ENCODE data around the gene MAOB. TPM values are rescaled to one million over a fixed set of nuclear protein-coding genes. Genes with fewer than 3 reads are reported as not detected.

The MAOB gene
- total and polyA plus RNA-seq, 8 donors: 1.2 to 16.0 (median 10.2) TPM

- intact Hi-C loops (cut with DNase I; ENCODE audit: low total_unique reads): no loop called here
- WGBS, 5 donors: 35 to 63% (median 40%) methylated on average over 2 of the region's 2 CpGs
- Histone ChIP-seq H3K27me3 (no peaks in the 10 kb centered on the region), H3K36me3 (no peaks in the 10 kb centered on the region), H3K4me1 (no peaks in the 10 kb centered on the region), H3K27ac (no peak overlapping the region), H3K4me3 (no peak overlapping the region), H3K9me3 (no peaks in the 10 kb centered on the region)
- peak in 1 of 2 donors; percentile 15 for DNase-seq
- no peak for TF ChIP-seq POLR2A (IDR thresholded peaks at IDR 0.05)
- TF ChIP-seq POLR2AphosphoS5 (IDR thresholded peaks at IDR 0.05): no peak
- TF ChIP-seq EP300 (IDR thresholded peaks at IDR 0.05): no peak
These were observed 76.7 kb downstream of the MAOB start for GRCh38 chrX:43805579-43805978.

GRCh38 chrX:43804021-43804420, 78.2 kb downstream of the MAOB start:
- Histone ChIP-seq H3K4me1 (no peaks in the 10 kb centered on the region), H3K4me3 (no peak overlapping the region), H3K27ac (no peak overlapping the region), H3K9me3 (no peaks in the 10 kb centered on the region), H3K27me3 (no peaks in the 10 kb centered on the region), H3K36me3 (no peaks in the 10 kb centered on the region)
- DNase-seq: no peak
- TF ChIP-seq POLR2A (IDR thresholded peaks at IDR 0.05) (no peak), EP300 (IDR thresholded peaks at IDR 0.05) (no peak), POLR2AphosphoS5 (IDR thresholded peaks at IDR 0.05) (no peak), CTCF (IDR thresholded peaks at IDR 0.05) (no peak)
- intact Hi-C loops (cut with DNase I; ENCODE audit: low total_unique reads): no loop called here
- WGBS, 5 donors: 66 to 90% (median 78%) methylated on average over 5 of the region's 5 CpGs

GRCh38 chrX:43785930-43786591, 96.2 kb downstream of the MAOB start:
- peaks cover 0 to 12% (median 5%) of the 10 kb centered on the region in 4 donors for H3K9me3 ChIP-seq
- no peak for TF ChIP-seq POLR2A (IDR thresholded peaks at IDR 0.05)
- no peak for TF ChIP-seq EP300 (IDR thresholded peaks at IDR 0.05)
- TF ChIP-seq CTCF (IDR thresholded peaks at IDR 0.05): no peak
- TF ChIP-seq POLR2AphosphoS5 (IDR thresholded peaks at IDR 0.05): no peak
- no peak overlapping the region for H3K27ac ChIP-seq
- 82 to 92% (median 85%) methylated on average over 5 of the region's 5 CpGs for WGBS, 5 donors
- no peaks in the 10 kb centered on the region for H3K4me1 ChIP-seq
- DNase-seq: no peak
- no peak overlapping the region for H3K4me3 ChIP-seq
- no peaks in the 10 kb centered on the region for H3K27me3 ChIP-seq
- peaks cover 0 to 6% (median 0%) of the 10 kb centered on the region in 4 donors for H3K36me3 ChIP-seq
- intact Hi-C loops (cut with DNase I; ENCODE audit: low total_unique reads): no loop called here

- no peak overlapping the region for H3K27ac ChIP-seq
- H3K36me3 ChIP-seq: no peaks in the 10 kb centered on the region
- no peak overlapping the region for H3K4me3 ChIP-seq
- H3K4me1 ChIP-seq: no peaks in the 10 kb centered on the region
- no peak for DNase-seq
- TF ChIP-seq POLR2AphosphoS5 (IDR thresholded peaks at IDR 0.05): no peak
- no peak for TF ChIP-seq CTCF (IDR thresholded peaks at IDR 0.05)
- TF ChIP-seq EP300 (IDR thresholded peaks at IDR 0.05): no peak
- TF ChIP-seq POLR2A (IDR thresholded peaks at IDR 0.05): no peak
- no peaks in the 10 kb centered on the region for H3K27me3 ChIP-seq
- intact Hi-C loops (cut with DNase I; ENCODE audit: low total_unique reads): no loop called here
- H3K9me3 ChIP-seq: no peaks in the 10 kb centered on the region
- WGBS, 5 donors: 66 to 94% (median 87%) methylated on average over 7 of the region's 7 CpGs
These were observed 124.2 kb downstream of the MAOB start for GRCh38 chrX:43758044-43758443.

- H3K4me3 ChIP-seq: no peak overlapping the region
- no peaks in the 10 kb centered on the region for H3K27me3 ChIP-seq
- TF ChIP-seq POLR2AphosphoS5 (IDR thresholded peaks at IDR 0.05) (no peak), EP300 (IDR thresholded peaks at IDR 0.05) (no peak), CTCF (IDR thresholded peaks at IDR 0.05) (no peak), POLR2A (IDR thresholded peaks at IDR 0.05) (no peak)
- H3K4me1 ChIP-seq: no peaks in the 10 kb centered on the region
- intact Hi-C loops (cut with DNase I; ENCODE audit: low total_unique reads): no loop called here
- no peak overlapping the region for H3K27ac ChIP-seq
- WGBS, 5 donors: 78 to 91% (median 87%) methylated on average over 3 to 5 of the region's 5 CpGs
- H3K9me3 ChIP-seq: peaks cover 0 to 8% (median 3%) of the 10 kb centered on the region in 4 donors
- DNase-seq: no peak
- H3K36me3 ChIP-seq: no peaks in the 10 kb centered on the region
These were observed 126.2 kb downstream of the MAOB start for GRCh38 chrX:43756076-43756475.

All from stomach (tissue), 9 donors.